Right lobe of liver (tissue), 6 donors: ENCODE results near the gene SPATA13. TPM values are rescaled to one million over a fixed set of nuclear protein-coding genes. Genes with fewer than 3 reads are reported as not detected.

Source experiments
- ATAC-seq, 4 donors: fragments of 200-7000 bp; cut with Tn5 transposase; one replicate each; pipeline ENCODE4 v1.9.1; 2020; ENCODE audit warnings: mild to moderate bottlenecking in 4 of 4, moderate library complexity in 4 of 4
- DNase-seq, 3 donors: peaks; one replicate each; pipeline ENCODE4 v3.0.0-alpha.2; 2020
- H3K27ac ChIP-seq, 3 donors: fragments of 200-600 bp; one replicate each; pipeline ENCODE4 v1.8.0; 2022
- H3K27me3 ChIP-seq, 2 donors: fragments of 200-600 bp; one replicate each; pipeline ENCODE4 v1.8.0; 2022
- H3K36me3 ChIP-seq, 4 donors: fragments of 200-600 bp; sonication (generic) in 1 of 4; one replicate each; pipeline versions ENCODE4 v1.5.1 to v1.8.0; 2017 to 2022; ENCODE audit warnings: control low read depth in 1 of 4
- H3K4me1 ChIP-seq, 4 donors: fragments of 200-600 bp; sonication (generic) in 1 of 4; one replicate each; pipeline versions ENCODE4 v1.5.1 to v1.8.0; 2017 to 2022; ENCODE audit warnings: control low read depth in 1 of 4
- H3K4me3 ChIP-seq, 3 donors: fragments of 200-600 bp; one replicate each; pipeline ENCODE4 v1.8.0; 2022
- H3K9me3 ChIP-seq, 4 donors: fragments of 200-600 bp; sonication (generic) in 1 of 4; one replicate each; pipeline versions ENCODE4 v1.5.1 to v1.8.0; 2017 to 2022; ENCODE audit warnings: control low read depth in 1 of 4
- CTCF ChIP-seq, 4 donors: fragments of 200-600 bp in 3 of 4; fragments of 450-650 bp in 1 of 4; IDR thresholded peaks; one replicate each; pipeline versions ENCODE4 v1.5.1 to v1.8.0; 2016 to 2022; ENCODE audit warnings: antibody characterized with exemption in 4 of 4, mild to moderate bottlenecking in 2 of 4
- POLR2A ChIP-seq: fragments of 450-650 bp; IDR thresholded peaks from one replicate; pipeline ENCODE4 v1.6.1; 2017; ENCODE audit warnings: antibody characterized with exemption, mild to moderate bottlenecking
- WGBS: methylation state at CpG from one replicate; pipeline ENCODE4 v1.1.6; 2018; ENCODE audit warnings: low coverage, low lambda C conversion rate; ENCODE audit not compliant: insufficient coverage; ENCODE audit errors: missing lambda C conversion rate; 5-methylcytosine and 5-hydroxymethylcytosine counted together
- intact Hi-C, 2 donors: fragments of 100-400 bp; cut with DNase I; formaldehyde crosslinking; loops; one replicate each; pipeline versions ENCODE4 v1.11.2 to v1.14.1; 2022
- total RNA-seq, 6 experiments: library from RNA; depleted of rRNA in 2 of 6; stranded (reverse); fragments of >200 nt in 2 of 6; fragmentation: NEBNext Ultra II Directional in 3 of 6; extraction: Animal tissue kit (Norgen Biotek cat#: 25700) in 3 of 6; gene quantifications; one replicate each; pipeline versions ENCODE4 v1.1.0 to v1.2.4, GENCODE V29; 2016 to 2023
- donor health status: DM: no; HTN: yes; CAD: no.
- donor health status: DM: no; HTN: no; CAD: no.
- donor health status: DM: no; HTN: no; CAD: no.
- donor health status: DM: no; HTN: yes; CAD: no.
- donor health status: DM: no; HTN: yes; CAD: no.

SPATA13 gene
- total RNA-seq, 6 experiments from 2014 or later: 21.5 to 39.9 (median 30.5) TPM

GRCh38 chr13:24178847-24179485 lies 18.4 kb downstream of the SPATA13 start:
- WGBS: 75% methylated on average over 2 of the region's 2 CpGs
- ATAC-seq (no peak), DNase-seq (no peak)
- TF ChIP-seq CTCF (IDR thresholded peaks at IDR 0.05) (no peak), POLR2A (no peak)
- Histone ChIP-seq H3K4me3 (no peak overlapping the region), H3K27ac (peak overlapping the region; percentile 45 to 99 (median 70)), H3K4me1 (peaks cover 0 to 76% (median 23%) of the 10 kb centered on the region in 4 donors), H3K36me3 (no peaks in the 10 kb centered on the region), H3K27me3 (no peaks in the 10 kb centered on the region), H3K9me3 (no peaks in the 10 kb centered on the region)
- intact Hi-C loops: no loop called here

GRCh38 chr13:24179486-24179850 lies 18.9 kb downstream of the SPATA13 start:
- no peaks in the 10 kb centered on the region for H3K9me3 ChIP-seq
- intact Hi-C loops: no loop called here
- DNase-seq: no peak
- 39% methylated on average over 1 of the region's 1 CpG for WGBS
- no peaks in the 10 kb centered on the region for H3K36me3 ChIP-seq
- no peak overlapping the region for H3K4me3 ChIP-seq
- peak in 2 of 4 donors; percentile 2 to 9 for ATAC-seq
- H3K27ac ChIP-seq: peak overlapping the region; percentile 45 to 99 (median 70)
- TF ChIP-seq CTCF (IDR thresholded peaks at IDR 0.05) (no peak), POLR2A (no peak)
- H3K4me1 ChIP-seq: peaks cover 0 to 74% (median 21%) of the 10 kb centered on the region in 4 donors
- no peaks in the 10 kb centered on the region for H3K27me3 ChIP-seq

- no peaks in the 10 kb centered on the region for H3K36me3 ChIP-seq
- no peaks in the 10 kb centered on the region for H3K9me3 ChIP-seq
- DNase-seq (no peak), ATAC-seq (no peak)
- WGBS: 67% methylated on average over 5 of the region's 5 CpGs
- H3K27ac ChIP-seq: peak overlapping the region in 2 of 3 donors; percentile 70 to 99
- no peaks in the 10 kb centered on the region for H3K27me3 ChIP-seq
- intact Hi-C loops: no loop called here
- no peak for TF ChIP-seq POLR2A
- no peak for TF ChIP-seq CTCF (IDR thresholded peaks at IDR 0.05)
- peaks cover 0 to 68% (median 17%) of the 10 kb centered on the region in 4 donors for H3K4me1 ChIP-seq
- H3K4me3 ChIP-seq: no peak overlapping the region
These were observed 20.3 kb downstream of the SPATA13 start for GRCh38 chr13:24180750-24181377.

GRCh38 chr13:24181991-24182702 lies 21.6 kb downstream of the SPATA13 start:
- DNase-seq (peak; percentile 68 to 83 (median 83)), ATAC-seq (peak; percentile 52 to 72 (median 63))
- Histone ChIP-seq H3K36me3 (no peaks in the 10 kb centered on the region), H3K27me3 (no peaks in the 10 kb centered on the region), H3K4me3 (no peak overlapping the region), H3K9me3 (no peaks in the 10 kb centered on the region), H3K4me1 (peaks cover 0 to 67% (median 14%) of the 10 kb centered on the region in 4 donors), H3K27ac (peak overlapping the region; percentile 90 to 99 (median 99))
- WGBS: 7% methylated on average over 1 of the region's 4 CpGs
- intact Hi-C loops: no loop called here
- TF ChIP-seq CTCF (IDR thresholded peaks at IDR 0.05): no peak
- TF ChIP-seq POLR2A: no peak
